NCI-H226 (cell line): ENCODE results near the gene FAR1.

Experiments used
- DNase-seq: peaks from one replicate; pipeline ENCODE4 v3.0.0-alpha.2; 2015

FAR1 gene

GRCh38 chr11:13778345-13778744 is 109.9 kb downstream of the FAR1 start:
- no peak for DNase-seq

DNA sequence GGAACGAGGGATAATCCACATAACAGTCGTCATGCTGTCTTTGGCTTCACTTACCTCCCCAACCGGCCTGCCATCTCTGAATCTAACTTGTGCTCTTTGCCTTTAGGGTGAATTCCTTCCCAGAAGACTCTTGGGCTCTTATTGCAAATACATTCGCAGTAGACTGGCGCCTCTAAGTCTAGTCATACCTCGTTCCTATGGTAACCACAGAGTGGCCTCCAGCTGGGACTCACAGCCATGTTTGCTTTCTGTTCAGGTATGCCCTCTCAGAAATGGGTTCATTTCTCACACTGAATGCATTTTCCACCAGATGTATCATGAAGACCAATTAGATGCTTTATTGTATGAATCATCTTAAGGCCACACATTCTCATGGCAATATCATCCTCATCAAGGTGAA is 112.7 kb downstream of the FAR1 start:
- no peak for DNase-seq
